Measurements from ENCODE around the gene NEK9.
A peak's percentile ranks its signal among the peaks of the same experiment; 100 is the strongest.

Gene NEK9

GRCh38 chr14:75088566-75089373 is 38.1 kb downstream of the NEK9 start:
- Mint-ChIP-seq H3K9me3 (no peaks in the 10 kb centered on the region), H3K27me3 (ENCODE audit: low read depth) (no peaks in the 10 kb centered on the region), H3K27ac (no peak overlapping the region), H3K36me3 (ENCODE audit: low read depth) (peaks cover 60% of the 10 kb centered on the region), H3K4me3 (no peak overlapping the region), H3K4me1 (peaks cover 4% of the 10 kb centered on the region)
- peak; percentile 78 to 86 (median 83) for TF ChIP-seq CTCF (IDR thresholded peaks at IDR 0.05; ENCODE audit: unreplicated experiment in 3 of 3)

GRCh38 chr14:75088153-75088552 is 38.7 kb downstream of the NEK9 start:
- peaks cover 4% of the 10 kb centered on the region for H3K4me1 Mint-ChIP-seq
- H3K27ac Mint-ChIP-seq, result no peak overlapping the region
- no peak for TF ChIP-seq CTCF (IDR thresholded peaks at IDR 0.05; ENCODE audit: unreplicated experiment in 3 of 3)

GRCh38 chr14:75084513-75084912 is 42.3 kb downstream of the NEK9 start:
- peaks cover 19% of the 10 kb centered on the region for H3K4me1 Mint-ChIP-seq
- peak in 1 of 3 experiments; percentile 17 for TF ChIP-seq CTCF (IDR thresholded peaks at IDR 0.05; ENCODE audit: unreplicated experiment in 3 of 3)
- H3K27ac Mint-ChIP-seq, result peak overlapping the region; percentile 74 to 96 (median 79)
- no peaks in the 10 kb centered on the region for H3K27me3 Mint-ChIP-seq (ENCODE audit: low read depth)
- peaks cover 55% of the 10 kb centered on the region for H3K36me3 Mint-ChIP-seq (ENCODE audit: low read depth)
- no peak overlapping the region for H3K4me3 Mint-ChIP-seq
- H3K9me3 Mint-ChIP-seq, result no peaks in the 10 kb centered on the region

More at GRCh38 chr14:75088153-75088552, 38.7 kb downstream of the NEK9 start:
- Mint-ChIP-seq H3K4me3 (no peak overlapping the region), H3K9me3 (no peaks in the 10 kb centered on the region), H3K36me3 (ENCODE audit: low read depth) (peaks cover 62% of the 10 kb centered on the region), H3K27me3 (ENCODE audit: low read depth) (no peaks in the 10 kb centered on the region)

GRCh38 chr14:75083271-75083670 is 43.6 kb downstream of the NEK9 start:
- Mint-ChIP-seq H3K27ac (peak overlapping the region in 2 of 3 experiments; percentile 82 to 96), H3K27me3 (ENCODE audit: low read depth) (no peaks in the 10 kb centered on the region), H3K4me1 (peaks cover 19% of the 10 kb centered on the region), H3K36me3 (ENCODE audit: low read depth) (peaks cover 52% of the 10 kb centered on the region), H3K9me3 (no peaks in the 10 kb centered on the region), H3K4me3 (no peak overlapping the region)
- no peak for TF ChIP-seq CTCF (IDR thresholded peaks at IDR 0.05; ENCODE audit: unreplicated experiment in 3 of 3)

- Mint-ChIP-seq H3K4me1 (peaks cover 19% of the 10 kb centered on the region), H3K4me3 (peak overlapping the region in 1 of 3 experiments; percentile 26), H3K27ac (peak overlapping the region; percentile 82 to 97 (median 96)), H3K36me3 (ENCODE audit: low read depth) (peaks cover 44% of the 10 kb centered on the region), H3K27me3 (ENCODE audit: low read depth) (no peaks in the 10 kb centered on the region), H3K9me3 (no peaks in the 10 kb centered on the region)
- no peak for TF ChIP-seq CTCF (IDR thresholded peaks at IDR 0.05; ENCODE audit: unreplicated experiment in 3 of 3)
Observed at GRCh38 chr14:75081660-75082229, 45.1 kb downstream of the NEK9 start.
